ENCODE data around the gene G6PD. TPM values are rescaled to one million over a fixed set of nuclear protein-coding genes. Genes with fewer than 3 reads are reported as not detected.
A peak's percentile ranks its signal among the peaks of the same experiment; 100 is the strongest.

The G6PD gene
- total RNA-seq, 1 donor from 2014 or later, result 84.9 TPM

- Histone ChIP-seq H3K27me3 (no peaks in the 10 kb centered on the region), H3K4me1 (peaks cover 16% of the 10 kb centered on the region), H3K27ac (peak within 1 kb of the TSS; percentile 83), H3K9me3 (no peaks in the 10 kb centered on the region), H3K36me3 (peaks cover 4% of the 10 kb centered on the region), H3K4me3 (peak within 1 kb of the TSS; percentile 62)
- ATAC-seq (peak; percentile 92), DNase-seq (peak; percentile 94)
- intact Hi-C loops (cut with DNase I), result no loop called here
- TF ChIP-seq CTCF (IDR thresholded peaks at IDR 0.05), result no peak
Observed at GRCh38 chrX:154547245-154548027, 790 bp upstream of the G6PD start, which contains the start of gene IKBKG. IKBKG (plus strand) TSS chrX:154547620; CDS start chrX:154552003, 4,383 bp downstream.

- no peaks in the 10 kb centered on the region for H3K9me3 ChIP-seq
- peak overlapping the region; percentile 62 for H3K4me3 ChIP-seq
- intact Hi-C loops (cut with DNase I), result no loop called here
- ATAC-seq (no peak), DNase-seq (no peak)
- H3K27me3 ChIP-seq, result no peaks in the 10 kb centered on the region
- H3K27ac ChIP-seq, result peak overlapping the region; percentile 58
- peaks cover 23% of the 10 kb centered on the region for H3K4me1 ChIP-seq
- no peaks in the 10 kb centered on the region for H3K36me3 ChIP-seq
- TF ChIP-seq CTCF (IDR thresholded peaks at IDR 0.05), result no peak
Observed at GRCh38 chrX:154545673-154546274, 872 bp downstream of the G6PD start.

GRCh38 chrX:154542723-154543424 is 3.8 kb downstream of the G6PD start:
- no peaks in the 10 kb centered on the region for H3K9me3 ChIP-seq
- ATAC-seq, result peak; percentile 21
- no peak for TF ChIP-seq CTCF (IDR thresholded peaks at IDR 0.05)
- peak overlapping the region; percentile 83 for H3K27ac ChIP-seq
- peak; percentile 81 for DNase-seq
- H3K36me3 ChIP-seq, result no peaks in the 10 kb centered on the region
- H3K4me3 ChIP-seq, result peak overlapping the region; percentile 19
- no peaks in the 10 kb centered on the region for H3K27me3 ChIP-seq
- intact Hi-C loops (cut with DNase I), result no loop called here
- H3K4me1 ChIP-seq, result peaks cover 17% of the 10 kb centered on the region

GRCh38 chrX:154541896-154542722 is 4.5 kb downstream of the G6PD start:
- peak overlapping the region; percentile 19 for H3K4me3 ChIP-seq
- no peaks in the 10 kb centered on the region for H3K36me3 ChIP-seq
- intact Hi-C loops (cut with DNase I), result no loop called here
- H3K9me3 ChIP-seq, result no peaks in the 10 kb centered on the region
- DNase-seq (peak; percentile 79), ATAC-seq (peak; percentile 35)
- no peaks in the 10 kb centered on the region for H3K27me3 ChIP-seq
- H3K27ac ChIP-seq, result peak overlapping the region; percentile 83
- peaks cover 17% of the 10 kb centered on the region for H3K4me1 ChIP-seq
- no peak for TF ChIP-seq CTCF (IDR thresholded peaks at IDR 0.05)

- Histone ChIP-seq H3K9me3 (no peaks in the 10 kb centered on the region), H3K4me3 (no peak overlapping the region), H3K4me1 (peaks cover 17% of the 10 kb centered on the region), H3K27me3 (no peaks in the 10 kb centered on the region), H3K27ac (peak overlapping the region; percentile 83), H3K36me3 (no peaks in the 10 kb centered on the region)
- no peak for ATAC-seq
- DNase-seq, result no peak
- no peak for TF ChIP-seq CTCF (IDR thresholded peaks at IDR 0.05)
- intact Hi-C loops (cut with DNase I), result no loop called here
Observed at GRCh38 chrX:154541589-154541895, 5.1 kb downstream of the G6PD start.
